ENCODE results near the gene TMCC3.
"Not testable (repeated sequence)": the region's sequence is repeated elsewhere in the genome, so short reads cannot be mapped to it uniquely, and the experiment has no call there.

Gene TMCC3

DNA sequence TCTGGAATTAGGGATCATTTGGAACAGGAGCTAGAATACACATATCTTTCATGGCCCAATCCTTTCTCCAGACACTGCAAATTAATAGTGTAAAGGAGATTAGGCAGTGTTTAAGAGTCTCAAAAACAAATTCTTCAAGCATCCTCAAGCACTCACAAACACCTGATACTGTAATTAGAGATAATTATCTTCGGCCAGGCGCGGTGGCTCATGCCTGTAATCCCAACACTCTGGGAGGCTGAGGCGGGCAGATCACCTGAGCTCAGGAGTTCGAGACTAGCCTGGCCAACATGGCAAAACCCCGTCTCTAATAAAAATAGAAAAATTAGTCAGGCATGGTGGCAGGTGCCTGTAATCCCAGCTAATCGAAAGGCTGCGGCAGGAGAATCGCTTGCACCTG lies 57.6 kb downstream of the TMCC3 start:
- not testable (repeated sequence) for H3K9ac ChIP-seq (ENCODE audit: low read depth, low read length)

DNA sequence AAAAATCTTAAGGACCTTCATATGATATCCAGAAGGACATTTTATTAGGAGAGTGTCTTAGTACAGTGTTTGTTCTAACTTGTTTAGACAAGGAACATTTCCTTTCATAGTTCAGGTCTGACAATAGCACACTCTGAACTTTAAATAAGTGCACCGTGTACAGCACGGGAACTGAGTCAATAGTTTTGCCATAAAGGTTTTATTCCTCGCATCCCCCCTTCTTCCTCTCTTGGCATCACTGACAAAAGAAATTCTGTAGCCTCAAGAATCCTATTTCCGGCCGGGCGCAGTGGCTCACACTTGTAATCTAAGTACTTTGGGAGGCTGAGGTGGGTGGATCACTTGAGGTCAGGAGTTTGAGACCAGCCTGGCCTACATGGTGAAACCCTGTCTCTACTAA lies 58.3 kb downstream of the TMCC3 start:
- Histone ChIP-seq H3K4me1 (ENCODE audit: control insufficient read depth, insufficient read depth, low read length) (peaks cover 2% of the 10 kb centered on the region), H3K4me3 (ENCODE audit: low read depth, low read length) (no peak overlapping the region), H3K27me3 (ENCODE audit: control insufficient read depth, insufficient read depth, low read length) (no peaks in the 10 kb centered on the region), H3K9ac (ENCODE audit: low read depth, low read length) (no peak overlapping the region), H3K36me3 (ENCODE audit: control insufficient read depth, insufficient read depth, low read length) (no peaks in the 10 kb centered on the region), H3K9me3 (ENCODE audit: control insufficient read depth, insufficient read depth, low read length) (no peaks in the 10 kb centered on the region)

More for the DNA sequence above, 57.6 kb downstream of the TMCC3 start:
- H3K4me1 ChIP-seq (ENCODE audit: control insufficient read depth, insufficient read depth, low read length); H3K36me3 ChIP-seq (ENCODE audit: control insufficient read depth, insufficient read depth, low read length); H3K27me3 ChIP-seq (ENCODE audit: control insufficient read depth, insufficient read depth, low read length); H3K4me3 ChIP-seq (ENCODE audit: low read depth, low read length); H3K9me3 ChIP-seq (ENCODE audit: control insufficient read depth, insufficient read depth, low read length): not testable (repeated sequence)

DNA sequence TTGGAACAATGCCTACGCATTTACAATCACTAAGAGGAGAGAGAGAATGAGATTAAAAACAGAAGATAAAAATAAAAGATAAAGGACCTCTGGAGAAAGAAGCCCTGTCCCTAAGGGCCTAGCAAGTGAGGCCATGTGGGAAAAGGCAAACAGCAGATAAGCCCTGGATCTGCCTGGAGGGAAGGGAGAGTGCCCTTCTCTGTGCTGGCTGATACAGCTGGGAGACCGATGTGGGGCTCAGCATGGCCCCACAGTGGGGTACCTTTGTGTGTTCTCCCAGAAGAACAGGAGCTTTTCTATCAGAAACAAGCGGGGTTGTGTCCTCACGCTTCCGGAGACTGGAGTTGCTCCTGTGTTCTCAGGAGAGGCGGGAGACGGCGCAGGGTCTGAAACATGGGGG lies 59.9 kb downstream of the TMCC3 start:
- Histone ChIP-seq H3K9me3 (ENCODE audit: control insufficient read depth, insufficient read depth, low read length) (no peaks in the 10 kb centered on the region), H3K36me3 (ENCODE audit: control insufficient read depth, insufficient read depth, low read length) (no peaks in the 10 kb centered on the region), H3K4me3 (ENCODE audit: low read depth, low read length) (no peak overlapping the region), H3K27me3 (ENCODE audit: control insufficient read depth, insufficient read depth, low read length) (no peaks in the 10 kb centered on the region), H3K4me1 (ENCODE audit: control insufficient read depth, insufficient read depth, low read length) (peaks cover 2% of the 10 kb centered on the region), H3K9ac (ENCODE audit: low read depth, low read length) (no peak overlapping the region)

DNA sequence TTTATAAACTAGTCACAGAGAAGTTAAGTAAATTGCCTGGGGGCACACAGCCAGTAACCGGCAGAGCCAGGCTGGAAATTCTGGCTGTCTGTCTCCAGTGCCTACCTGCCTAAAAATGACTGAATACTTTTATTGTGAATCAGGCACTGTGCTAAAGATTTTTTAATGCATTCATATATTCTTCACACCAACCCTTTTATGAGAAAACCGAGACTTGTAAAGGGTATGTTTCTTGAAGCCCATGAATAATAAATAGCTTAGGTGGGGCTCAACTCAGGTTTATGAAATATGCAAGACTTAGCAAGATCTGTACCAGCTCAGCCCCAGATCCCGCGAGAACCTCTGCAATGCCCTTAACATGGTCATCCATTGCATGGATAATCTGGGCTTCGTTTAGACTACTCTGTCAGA lies 60.8 kb downstream of the TMCC3 start:
- Histone ChIP-seq H3K27me3 (ENCODE audit: control insufficient read depth, insufficient read depth, low read length) (no peaks in the 10 kb centered on the region), H3K36me3 (ENCODE audit: control insufficient read depth, insufficient read depth, low read length) (no peaks in the 10 kb centered on the region), H3K9ac (ENCODE audit: low read depth, low read length) (no peak overlapping the region), H3K9me3 (ENCODE audit: control insufficient read depth, insufficient read depth, low read length) (no peaks in the 10 kb centered on the region), H3K4me3 (ENCODE audit: low read depth, low read length) (no peak overlapping the region), H3K4me1 (ENCODE audit: control insufficient read depth, insufficient read depth, low read length) (peaks cover 2% of the 10 kb centered on the region)

DNA sequence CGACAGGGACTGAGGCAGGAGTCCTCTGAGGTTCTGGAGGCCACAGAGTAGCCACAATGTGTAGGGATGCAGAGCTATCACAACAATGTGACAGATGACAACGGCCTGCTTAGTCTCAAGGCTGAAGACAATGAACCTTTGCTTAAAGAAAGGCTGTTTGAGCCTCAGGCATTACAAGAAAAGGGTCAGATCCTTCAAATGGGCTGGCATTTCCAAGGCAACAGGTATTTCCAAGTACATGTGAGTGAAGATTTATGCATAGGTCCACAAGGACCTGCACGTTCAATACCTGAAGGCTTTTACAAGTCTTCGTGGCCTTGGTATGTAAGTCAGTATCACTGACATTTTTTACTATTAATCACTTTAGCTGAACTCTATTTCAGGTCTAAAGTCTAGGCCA lies 62.0 kb downstream of the TMCC3 start:
- Histone ChIP-seq H3K9me3 (ENCODE audit: control insufficient read depth, insufficient read depth, low read length) (no peaks in the 10 kb centered on the region), H3K4me3 (ENCODE audit: low read depth, low read length) (no peak overlapping the region), H3K4me1 (ENCODE audit: control insufficient read depth, insufficient read depth, low read length) (peaks cover 2% of the 10 kb centered on the region), H3K9ac (ENCODE audit: low read depth, low read length) (no peak overlapping the region), H3K36me3 (ENCODE audit: control insufficient read depth, insufficient read depth, low read length) (no peaks in the 10 kb centered on the region), H3K27me3 (ENCODE audit: control insufficient read depth, insufficient read depth, low read length) (no peaks in the 10 kb centered on the region)

DNA sequence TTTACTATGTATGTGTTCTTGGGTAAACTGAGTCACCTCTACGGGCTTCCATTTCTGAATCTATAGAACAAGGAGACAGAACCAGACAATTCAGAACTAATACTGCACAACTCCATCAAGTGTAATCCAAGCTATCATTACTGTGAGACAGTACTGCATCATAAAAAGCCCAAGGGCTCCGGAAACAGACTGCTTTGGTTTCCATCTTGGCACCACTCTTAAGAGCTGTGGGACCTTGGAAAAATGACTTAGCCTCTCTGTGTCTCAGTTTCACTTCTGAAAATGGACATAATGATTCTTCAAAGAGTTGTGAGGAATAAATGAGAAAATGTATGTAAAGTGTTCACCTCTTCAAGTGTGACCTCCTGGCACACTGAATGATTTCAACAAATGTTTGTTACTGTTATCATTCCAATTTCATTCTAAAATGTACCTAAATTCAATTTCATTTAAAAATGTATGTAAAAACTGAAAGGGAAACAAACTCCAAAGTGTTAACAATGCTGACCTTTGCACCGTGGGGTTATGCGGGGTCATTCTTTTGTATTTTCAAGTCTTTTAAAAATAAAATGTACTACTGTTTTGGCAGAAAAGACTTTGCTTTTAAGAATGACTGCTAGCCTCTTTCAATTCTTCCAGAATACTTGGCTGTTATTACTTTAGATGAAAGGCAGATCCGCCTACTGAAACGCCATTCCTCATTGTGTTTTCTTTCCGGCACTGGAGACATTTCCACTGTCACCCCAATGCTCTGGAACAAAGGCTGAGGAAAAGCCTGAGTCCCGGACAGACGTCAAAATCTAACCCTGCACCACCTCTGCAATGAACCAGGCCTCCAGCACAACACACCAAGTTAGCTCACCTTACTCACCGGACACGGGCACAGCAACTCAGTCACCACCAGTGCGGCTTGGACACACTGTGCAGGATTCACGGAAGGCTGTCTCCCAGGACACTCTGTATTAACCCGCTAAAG lies 62.8 kb downstream of the TMCC3 start:
- H3K27me3 ChIP-seq (ENCODE audit: control insufficient read depth, insufficient read depth, low read length), result no peaks in the 10 kb centered on the region
- no peaks in the 10 kb centered on the region for H3K36me3 ChIP-seq (ENCODE audit: control insufficient read depth, insufficient read depth, low read length)
- H3K9me3 ChIP-seq (ENCODE audit: control insufficient read depth, insufficient read depth, low read length), result no peaks in the 10 kb centered on the region
- no peak overlapping the region for H3K4me3 ChIP-seq (ENCODE audit: low read depth, low read length)
- H3K4me1 ChIP-seq (ENCODE audit: control insufficient read depth, insufficient read depth, low read length), result peaks cover 2% of the 10 kb centered on the region
- H3K9ac ChIP-seq (ENCODE audit: low read depth, low read length), result no peak overlapping the region

DNA sequence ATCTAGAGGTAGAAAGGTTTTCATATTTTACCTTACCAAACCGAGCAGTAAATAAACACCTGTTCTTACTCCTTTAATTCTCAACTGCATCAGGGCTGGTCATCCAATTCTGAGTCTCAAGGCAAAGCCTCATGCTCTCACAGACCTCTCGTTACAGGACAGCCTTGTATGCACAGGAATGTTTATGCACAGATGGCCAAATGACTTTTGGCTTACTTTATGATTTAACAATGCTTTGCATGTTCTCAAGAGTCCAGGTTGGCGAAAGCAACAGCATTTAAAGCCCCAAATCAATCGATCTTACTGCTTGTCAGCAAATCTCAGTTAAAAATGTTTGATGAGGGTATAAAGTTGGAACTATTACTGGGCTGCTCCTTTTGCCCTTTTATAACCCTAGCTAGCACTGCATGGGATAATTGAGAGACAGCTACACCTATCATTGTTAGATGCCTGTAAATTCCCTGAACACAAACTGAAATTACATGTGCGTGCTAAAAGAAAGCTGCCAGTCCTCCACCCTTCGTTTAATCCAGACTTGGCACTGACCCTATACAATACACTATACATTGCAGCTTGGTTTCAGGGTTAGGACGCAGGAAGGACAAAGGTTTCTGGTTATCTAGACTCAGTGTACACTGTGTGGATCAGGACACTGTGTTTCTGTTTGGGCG lies 63.6 kb downstream of the TMCC3 start:
- Histone ChIP-seq H3K4me3 (ENCODE audit: low read depth, low read length) (no peak overlapping the region), H3K4me1 (ENCODE audit: control insufficient read depth, insufficient read depth, low read length) (peaks cover 2% of the 10 kb centered on the region)

DNA sequence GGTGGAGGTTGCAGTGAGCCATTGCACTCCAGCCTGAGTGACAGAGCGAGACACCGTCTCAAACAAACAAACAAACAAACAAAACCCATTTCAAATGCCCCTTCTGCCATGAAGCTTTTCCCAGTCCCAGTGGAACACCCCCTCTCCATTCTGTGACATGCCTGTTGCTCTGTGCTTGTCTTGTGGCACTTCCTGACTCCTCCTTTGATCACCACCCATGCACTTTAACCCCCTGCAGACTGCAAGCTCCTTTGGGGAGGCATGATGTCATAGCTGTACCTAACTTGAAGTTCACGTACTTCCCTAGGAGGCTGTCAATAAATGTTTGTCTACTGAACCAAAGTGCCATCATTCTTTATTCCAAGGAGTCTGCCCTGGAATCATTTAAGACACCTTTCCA lies 64.7 kb downstream of the TMCC3 start:
- no peak overlapping the region for H3K9ac ChIP-seq (ENCODE audit: low read depth, low read length)
- H3K4me1 ChIP-seq (ENCODE audit: control insufficient read depth, insufficient read depth, low read length), result peaks cover 2% of the 10 kb centered on the region
- no peaks in the 10 kb centered on the region for H3K27me3 ChIP-seq (ENCODE audit: control insufficient read depth, insufficient read depth, low read length)
- H3K4me3 ChIP-seq (ENCODE audit: low read depth, low read length), result no peak overlapping the region
- no peaks in the 10 kb centered on the region for H3K36me3 ChIP-seq (ENCODE audit: control insufficient read depth, insufficient read depth, low read length)
- H3K9me3 ChIP-seq (ENCODE audit: control insufficient read depth, insufficient read depth, low read length), result no peaks in the 10 kb centered on the region

More for the DNA sequence above, 63.6 kb downstream of the TMCC3 start:
- no peaks in the 10 kb centered on the region for H3K9me3 ChIP-seq (ENCODE audit: control insufficient read depth, insufficient read depth, low read length)
- no peaks in the 10 kb centered on the region for H3K36me3 ChIP-seq (ENCODE audit: control insufficient read depth, insufficient read depth, low read length)
- H3K27me3 ChIP-seq (ENCODE audit: control insufficient read depth, insufficient read depth, low read length), result no peaks in the 10 kb centered on the region
- no peak overlapping the region for H3K9ac ChIP-seq (ENCODE audit: low read depth, low read length)

DNA sequence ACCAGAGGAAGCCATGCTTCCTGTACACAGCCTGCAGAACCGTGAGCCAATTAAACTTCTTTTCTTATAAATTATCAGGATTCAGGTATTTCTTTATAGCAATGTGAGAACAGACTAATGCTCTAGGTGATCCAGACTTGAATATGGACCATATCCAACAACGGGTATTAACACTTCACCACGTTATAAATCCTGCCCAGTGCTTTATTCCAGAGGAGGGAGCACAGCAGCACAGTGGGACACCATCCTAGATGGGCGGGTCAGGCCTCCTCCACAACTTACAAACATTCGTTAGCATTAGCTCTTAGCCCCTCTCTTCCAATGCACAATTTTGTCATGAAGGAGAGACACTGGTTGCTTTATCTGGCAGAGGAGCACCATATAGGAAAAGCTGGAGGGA lies 66.0 kb downstream of the TMCC3 start:
- H3K4me3 ChIP-seq (ENCODE audit: low read depth, low read length), result no peak overlapping the region
- H3K9ac ChIP-seq (ENCODE audit: low read depth, low read length), result no peak overlapping the region
- no peaks in the 10 kb centered on the region for H3K36me3 ChIP-seq (ENCODE audit: control insufficient read depth, insufficient read depth, low read length)
- no peaks in the 10 kb centered on the region for H3K27me3 ChIP-seq (ENCODE audit: control insufficient read depth, insufficient read depth, low read length)
- no peaks in the 10 kb centered on the region for H3K9me3 ChIP-seq (ENCODE audit: control insufficient read depth, insufficient read depth, low read length)
- H3K4me1 ChIP-seq (ENCODE audit: control insufficient read depth, insufficient read depth, low read length), result peaks cover under 1% of the 10 kb centered on the region

DNA sequence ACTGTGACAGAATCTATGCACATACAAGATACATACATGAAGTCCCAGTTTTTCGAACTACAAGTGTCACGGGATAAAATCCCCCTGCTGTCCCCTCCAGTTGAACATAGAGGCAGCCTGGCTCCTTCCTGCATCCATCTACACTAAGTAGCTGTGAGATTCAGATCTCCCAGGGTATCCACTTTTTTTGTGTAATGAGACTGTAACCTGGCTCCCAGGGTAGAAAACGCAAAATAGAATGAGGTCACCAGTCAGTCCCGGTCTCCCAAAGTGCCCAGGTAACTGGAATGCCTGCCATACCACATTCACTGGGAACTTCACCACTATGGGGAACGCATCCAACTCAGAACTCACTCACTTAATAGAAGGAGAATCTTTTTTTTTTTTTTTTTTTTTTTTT lies 67.8 kb downstream of the TMCC3 start:
- no peak overlapping the region for H3K4me3 ChIP-seq (ENCODE audit: low read depth, low read length)
- no peaks in the 10 kb centered on the region for H3K4me1 ChIP-seq (ENCODE audit: control insufficient read depth, insufficient read depth, low read length)
- no peaks in the 10 kb centered on the region for H3K36me3 ChIP-seq (ENCODE audit: control insufficient read depth, insufficient read depth, low read length)
- no peaks in the 10 kb centered on the region for H3K9me3 ChIP-seq (ENCODE audit: control insufficient read depth, insufficient read depth, low read length)
- no peak overlapping the region for H3K9ac ChIP-seq (ENCODE audit: low read depth, low read length)
- H3K27me3 ChIP-seq (ENCODE audit: control insufficient read depth, insufficient read depth, low read length), result no peaks in the 10 kb centered on the region

DNA sequence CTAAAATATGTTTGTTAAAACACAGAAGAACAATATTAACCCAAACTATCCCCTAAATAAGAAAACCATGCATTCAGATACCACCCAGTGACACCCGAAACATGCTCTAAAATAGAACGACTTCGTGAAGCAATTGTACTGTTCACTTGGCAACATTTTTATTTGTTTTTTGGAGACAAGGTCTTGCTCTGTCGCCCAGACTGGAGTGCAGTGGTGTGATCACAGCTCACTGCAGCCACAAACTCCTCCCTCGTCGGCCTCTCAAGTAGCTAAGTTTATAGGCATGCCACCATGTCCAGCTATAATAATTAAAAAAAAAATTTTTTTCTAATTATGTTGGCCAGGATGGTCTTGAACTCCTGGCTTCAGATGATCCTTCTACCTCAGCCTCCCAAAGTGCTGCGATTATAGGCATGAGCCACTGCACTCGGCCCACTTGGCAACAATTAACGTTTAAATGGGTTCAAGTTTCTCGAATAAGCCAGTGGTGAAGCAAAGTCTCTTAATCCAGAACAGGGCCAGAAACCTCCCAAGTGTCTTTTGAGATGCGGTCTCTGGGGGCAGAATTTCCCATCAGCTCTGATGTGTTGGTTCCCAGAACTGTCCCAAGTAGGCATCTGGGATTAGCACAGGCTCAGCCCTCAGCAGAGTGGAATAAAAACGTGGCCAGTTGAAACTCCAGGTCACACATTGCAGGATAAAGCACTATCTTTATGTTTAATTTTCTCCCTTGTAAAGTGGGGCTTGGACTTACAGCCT lies 74.5 kb downstream of the TMCC3 start:
- H3K9ac ChIP-seq (ENCODE audit: low read depth, low read length), result no peak overlapping the region

More for the DNA sequence above, 74.5 kb downstream of the TMCC3 start:
- H3K9me3 ChIP-seq (ENCODE audit: control insufficient read depth, insufficient read depth, low read length), result no peaks in the 10 kb centered on the region
- no peak overlapping the region for H3K4me3 ChIP-seq (ENCODE audit: low read depth, low read length)
- H3K4me1 ChIP-seq (ENCODE audit: control insufficient read depth, insufficient read depth, low read length), result no peaks in the 10 kb centered on the region
- no peaks in the 10 kb centered on the region for H3K27me3 ChIP-seq (ENCODE audit: control insufficient read depth, insufficient read depth, low read length)
- no peaks in the 10 kb centered on the region for H3K36me3 ChIP-seq (ENCODE audit: control insufficient read depth, insufficient read depth, low read length)
